ENCODE data around the gene SARDH.

Gene SARDH

DNA sequence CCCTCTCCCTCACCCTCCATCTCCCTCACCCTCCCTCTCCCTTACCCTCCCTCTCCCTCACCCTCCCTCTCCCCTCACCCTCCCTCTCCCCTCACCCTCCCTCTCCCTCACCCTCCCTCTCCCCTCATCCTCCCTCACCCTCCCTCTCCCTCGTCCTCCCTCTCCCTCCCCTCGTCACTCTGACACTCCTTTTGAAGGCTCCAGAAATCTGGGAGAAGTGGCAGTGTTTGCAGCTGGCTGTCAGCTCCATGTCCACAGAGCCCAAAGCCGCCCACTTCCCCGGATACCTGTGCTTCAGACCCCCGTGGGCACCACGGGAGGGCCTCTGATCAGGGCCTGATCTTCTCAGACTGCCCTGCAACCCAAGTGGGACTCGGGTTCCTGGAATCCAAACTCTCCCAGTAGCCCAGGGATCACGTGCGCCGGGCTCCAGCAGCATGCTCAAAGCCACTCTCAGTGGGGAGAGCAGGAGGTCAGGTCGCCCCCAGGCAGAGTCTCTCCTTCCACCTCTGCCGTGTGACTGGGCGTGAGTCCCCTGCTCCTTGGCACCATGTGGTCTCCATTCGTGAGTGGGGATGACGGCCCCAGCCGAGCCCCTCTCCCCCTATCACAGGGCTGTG is 68.9 kb downstream of the SARDH start:
- DNase-seq (ENCODE audit: low read depth), result no peak

DNA sequence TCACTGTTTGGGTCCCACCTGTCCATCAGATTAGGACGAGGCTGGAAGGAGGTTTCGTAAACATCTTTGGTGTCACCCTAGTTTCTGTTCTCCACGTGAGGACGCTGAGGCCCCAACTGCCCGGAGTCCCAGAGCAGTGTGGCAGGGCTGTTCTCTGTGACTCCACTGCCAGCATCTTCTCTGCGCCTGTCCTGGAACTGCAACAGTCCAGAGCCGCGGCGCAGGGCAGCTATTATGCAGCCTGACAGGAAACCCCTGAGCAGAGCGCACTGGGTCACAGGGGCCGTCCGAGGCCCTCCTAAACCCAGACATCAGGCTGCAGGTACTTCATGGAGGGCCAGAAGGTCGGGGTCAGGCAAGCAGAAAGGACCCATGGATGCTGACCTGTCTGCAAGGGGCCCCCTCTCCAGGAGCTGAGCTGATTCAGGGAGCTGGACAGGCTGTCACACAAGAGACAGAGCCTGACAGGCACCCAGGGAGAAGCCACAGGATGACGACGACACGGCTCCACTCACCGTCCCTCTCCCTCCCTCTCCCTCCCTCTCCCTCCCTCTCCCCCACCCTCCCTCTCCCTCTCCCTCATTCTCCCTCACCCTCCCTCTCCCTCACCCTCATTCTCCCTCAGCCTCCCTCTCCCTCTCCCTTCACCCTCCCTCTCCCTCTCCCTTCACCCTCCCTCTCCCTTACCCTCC is 70.2 kb downstream of the SARDH start:
- DNase-seq (ENCODE audit: low read depth), result no peak

DNA sequence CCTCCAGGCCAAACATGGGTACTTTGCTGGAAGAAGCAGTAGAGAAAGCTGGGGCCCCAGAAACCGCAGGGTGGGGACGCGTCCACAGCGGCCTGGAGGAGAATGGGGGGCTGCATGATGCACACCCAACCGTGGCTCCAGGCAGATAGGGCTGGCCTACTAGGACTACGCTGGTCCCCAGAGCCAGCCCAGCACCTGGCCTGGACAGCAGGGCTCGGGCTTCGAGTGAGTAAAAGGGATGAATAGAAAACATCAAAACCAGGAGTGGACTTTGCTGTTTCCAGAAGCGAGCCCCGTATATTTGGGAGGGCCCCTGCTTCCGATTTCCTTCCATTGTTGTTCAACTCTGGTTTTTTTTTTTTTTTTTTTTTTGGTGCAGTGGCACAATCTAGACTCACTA is 71.3 kb downstream of the SARDH start:
- DNase-seq (ENCODE audit: low read depth), result no peak

DNA sequence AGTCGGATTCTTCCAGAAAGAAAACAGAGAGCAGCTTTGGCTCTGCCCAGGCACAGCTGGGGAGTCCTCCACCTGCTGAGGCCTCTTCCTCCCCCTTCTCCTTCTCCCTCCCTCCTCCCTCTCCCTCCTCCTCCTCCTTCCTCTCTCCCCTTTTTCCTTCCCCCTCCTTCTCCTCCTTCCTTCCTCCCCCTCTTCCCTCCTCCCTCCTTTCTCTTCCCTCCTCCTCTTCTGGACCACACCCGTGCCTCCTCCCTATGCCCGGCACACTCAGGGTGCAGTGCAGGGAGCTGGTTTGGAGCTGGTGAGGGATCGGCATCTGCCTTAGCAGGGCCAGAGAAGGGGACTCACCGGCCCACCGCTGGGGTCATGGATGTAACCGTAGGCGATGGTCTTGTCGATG is 71.8 kb downstream of the SARDH start:
- DNase-seq (ENCODE audit: low read depth), result no peak

DNA sequence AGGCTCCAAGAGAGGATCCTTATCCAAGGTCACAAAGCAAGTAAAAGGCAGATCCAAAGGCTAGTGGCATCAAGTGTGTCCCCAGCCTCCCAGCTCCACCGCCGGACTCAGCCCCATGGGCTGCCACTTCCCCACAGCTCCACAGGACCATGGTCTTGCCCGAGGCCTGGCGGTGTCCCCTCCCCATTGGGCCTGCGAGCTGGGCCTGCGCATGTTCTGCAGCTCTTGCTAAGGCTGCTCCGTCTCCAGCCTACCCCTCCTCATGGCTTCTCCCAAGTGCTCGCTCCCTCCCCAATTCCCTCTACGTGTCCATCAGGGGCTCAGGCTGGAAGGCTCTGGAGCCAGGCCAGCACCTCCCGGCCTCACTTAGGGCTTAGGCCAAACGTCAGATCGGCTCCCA is 72.6 kb downstream of the SARDH start:
- DNase-seq (ENCODE audit: low read depth), result no peak

DNA sequence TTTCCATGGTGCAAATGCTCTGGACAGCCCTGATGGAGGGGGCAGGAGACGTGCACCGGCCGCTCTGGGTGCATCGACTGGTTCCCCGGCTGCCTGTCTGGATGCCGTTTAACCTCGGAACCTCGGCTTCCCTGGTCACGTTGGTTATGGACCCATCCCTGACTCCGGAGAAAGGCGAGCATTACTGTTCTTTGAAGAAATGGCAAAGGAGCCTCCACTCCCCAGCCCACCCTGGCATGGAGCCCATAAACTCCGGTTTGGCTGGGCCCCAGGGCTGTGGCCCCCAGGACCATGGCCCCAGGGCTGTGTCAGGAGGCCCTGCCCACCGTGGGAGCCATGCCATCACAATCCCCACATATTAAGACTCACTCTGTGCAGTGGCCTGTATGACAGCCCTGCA is 73.1 kb downstream of the SARDH start:
- no peak for DNase-seq (ENCODE audit: low read depth)

DNA sequence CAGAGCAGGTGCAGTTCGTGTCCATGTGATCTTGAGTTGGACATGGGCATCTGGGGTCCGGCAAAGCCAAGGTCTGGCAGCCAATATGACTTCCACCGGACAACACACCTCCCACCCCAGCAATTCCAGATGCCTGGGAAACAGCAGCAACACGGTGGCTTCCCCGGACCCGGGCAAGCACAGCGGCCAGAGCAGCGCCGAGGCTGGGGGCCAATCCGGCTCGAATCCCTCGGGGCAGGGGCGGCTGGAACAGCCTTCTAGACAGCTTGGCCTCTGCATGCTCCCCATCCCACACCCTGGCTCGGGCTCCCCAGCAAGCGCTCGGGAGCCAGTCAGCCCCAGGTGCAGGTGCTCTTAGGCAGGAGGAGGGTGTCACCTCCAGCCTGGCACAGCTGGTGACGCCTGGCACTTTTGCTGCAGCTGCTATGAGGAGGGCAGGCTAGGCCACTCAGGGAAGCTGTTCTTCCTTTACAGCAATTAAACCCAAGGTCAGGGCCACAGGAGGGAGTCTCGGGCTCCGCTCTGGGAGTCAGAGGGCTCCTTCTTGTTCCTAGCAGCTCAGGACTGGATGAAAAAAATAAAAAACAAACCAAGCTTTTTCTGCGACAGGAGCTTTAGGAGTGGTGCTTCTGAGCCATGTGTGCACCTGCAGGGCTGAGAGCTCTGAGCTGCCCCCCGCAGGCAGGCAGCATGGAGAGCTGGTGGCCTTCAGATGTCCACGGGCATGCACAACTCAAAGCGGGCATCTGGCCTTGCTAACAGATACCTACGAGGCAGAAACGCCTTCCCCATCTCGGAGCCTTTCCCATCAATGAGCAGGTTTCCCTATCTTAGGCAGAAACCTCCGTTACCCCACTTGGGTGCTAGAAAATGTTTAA is 73.7 kb downstream of the SARDH start:
- DNase-seq (ENCODE audit: low read depth), result no peak

DNA sequence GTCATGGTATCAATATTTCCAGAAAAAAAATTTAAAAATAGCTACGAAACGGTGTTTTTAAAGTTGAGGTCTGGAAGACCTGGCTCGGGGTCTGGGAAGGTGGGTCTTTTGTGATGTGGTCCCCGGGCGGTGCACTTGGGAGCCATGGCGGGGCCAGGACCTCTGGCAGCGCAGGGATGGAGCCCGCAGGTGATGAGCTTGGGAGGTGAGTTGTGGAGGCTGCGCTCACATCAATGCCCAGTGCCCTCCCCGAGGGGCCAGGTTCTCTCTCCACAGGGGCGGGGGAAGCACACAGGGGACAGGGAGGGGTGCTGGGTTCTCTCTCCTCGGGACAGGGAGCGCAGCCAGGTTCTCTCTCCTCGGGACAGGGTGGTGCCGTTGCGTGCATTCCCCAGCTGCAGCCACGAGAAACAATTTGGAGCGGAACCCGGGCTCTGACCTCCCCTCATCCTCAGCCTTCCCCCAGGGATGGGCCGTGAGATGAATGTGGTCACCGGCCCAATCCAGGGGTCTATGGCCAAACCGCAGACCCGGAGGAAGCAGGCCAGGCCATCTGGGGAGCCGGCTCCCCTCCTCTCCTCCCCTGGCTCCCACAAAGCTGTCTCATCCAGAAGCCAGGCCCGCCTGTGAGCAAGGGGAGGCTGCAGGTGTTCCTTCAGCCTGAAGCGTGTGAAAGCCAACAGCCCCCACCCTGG is 76.2 kb downstream of the SARDH start:
- no peak for DNase-seq (ENCODE audit: low read depth)

DNA sequence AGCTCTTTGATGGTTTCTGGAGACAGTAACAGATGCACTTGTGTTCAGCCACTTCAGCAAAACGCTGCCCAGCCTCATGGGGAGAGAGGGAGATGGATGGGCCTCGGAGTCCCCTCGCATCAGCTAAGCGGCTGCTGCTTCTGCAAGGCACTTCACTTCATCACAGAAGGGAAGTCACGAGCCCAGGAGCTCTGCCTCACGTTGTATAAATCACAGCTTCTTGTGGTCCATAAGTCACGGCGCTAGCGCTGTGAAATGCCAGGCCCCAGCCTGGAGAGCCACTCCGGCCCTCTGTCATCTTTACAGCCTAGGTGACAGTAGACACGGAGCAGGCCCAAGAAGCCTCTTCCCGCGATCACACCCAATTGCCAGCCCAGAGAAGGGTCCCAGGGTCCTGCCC is 78.6 kb downstream of the SARDH start:
- DNase-seq (ENCODE audit: low read depth), result no peak

DNA sequence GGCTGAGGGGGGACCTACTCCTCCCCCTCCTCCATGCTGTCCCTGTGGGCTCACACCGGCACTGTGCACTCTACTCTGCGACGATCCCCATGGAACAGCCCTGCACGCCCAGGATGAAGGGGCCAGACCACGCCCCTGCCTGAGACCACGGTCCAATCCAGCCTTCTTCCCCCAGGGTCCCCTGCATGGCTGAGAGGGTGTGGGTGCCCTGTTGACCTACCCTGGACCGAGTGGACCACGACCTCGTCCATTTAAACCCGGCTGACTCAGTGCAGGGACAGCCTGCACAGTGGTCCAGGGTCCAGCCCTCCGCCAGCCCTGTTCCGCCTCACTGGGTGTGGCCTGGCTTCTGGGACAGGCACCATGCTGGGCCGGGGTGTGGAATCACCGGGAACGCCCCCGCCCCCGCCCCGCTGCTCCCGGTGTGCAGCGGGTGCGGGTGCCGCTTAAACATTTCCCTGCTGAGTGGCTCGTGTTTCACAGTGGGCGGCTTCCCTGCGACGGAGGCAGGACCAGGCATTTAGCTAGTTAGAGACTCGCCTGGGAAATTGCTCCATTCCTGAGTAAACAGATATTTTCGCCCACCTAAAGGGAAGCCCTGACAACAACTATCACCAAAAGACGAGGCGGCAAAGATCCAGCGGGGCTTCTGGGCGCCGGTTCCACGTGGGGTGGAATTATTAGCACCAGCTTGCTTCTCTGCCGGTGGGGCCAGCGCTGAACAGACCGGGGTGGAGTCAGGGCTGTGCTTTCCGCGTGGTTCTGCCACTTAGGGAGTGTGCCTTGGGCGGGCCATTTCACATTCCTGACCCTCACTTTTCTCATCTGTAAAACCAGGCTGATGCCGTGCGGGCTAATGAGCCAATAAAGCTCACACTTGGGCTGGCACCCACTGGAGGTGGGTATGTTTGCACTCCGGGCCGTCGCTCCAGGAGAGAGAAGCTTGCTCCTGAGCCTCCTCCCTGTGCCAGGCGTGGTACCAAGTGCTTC is 79.4 kb downstream of the SARDH start:
- DNase-seq (ENCODE audit: low read depth), result peak; percentile 14

DNA sequence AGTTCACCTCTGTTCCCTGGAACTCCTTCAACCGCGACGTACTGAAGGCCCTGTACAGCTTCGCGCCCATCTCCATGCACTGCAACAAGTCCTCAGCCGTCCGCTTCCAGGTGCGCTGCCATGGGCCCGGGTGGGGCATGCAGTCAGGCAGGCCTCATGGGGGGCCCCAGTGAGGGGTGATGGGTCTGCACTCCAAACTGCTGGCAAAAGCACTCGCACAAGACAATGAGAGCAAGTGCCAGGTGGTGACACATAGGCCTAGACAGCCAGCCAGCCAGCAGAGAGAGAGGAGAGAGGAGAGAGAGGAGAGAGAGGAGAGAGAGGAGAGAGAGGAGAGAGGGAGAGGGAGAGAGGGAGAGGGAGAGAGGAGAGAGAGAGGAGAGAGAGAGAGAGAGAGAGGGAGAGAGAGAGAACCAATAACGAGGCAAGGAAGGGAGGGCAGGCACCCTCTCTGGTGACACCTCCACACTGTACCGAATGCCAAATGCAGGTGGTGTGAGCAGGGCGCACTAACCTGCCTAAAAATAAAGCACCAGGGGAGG is 81.0 kb downstream of the SARDH start:
- DNase-seq (ENCODE audit: low read depth), result no peak

DNA sequence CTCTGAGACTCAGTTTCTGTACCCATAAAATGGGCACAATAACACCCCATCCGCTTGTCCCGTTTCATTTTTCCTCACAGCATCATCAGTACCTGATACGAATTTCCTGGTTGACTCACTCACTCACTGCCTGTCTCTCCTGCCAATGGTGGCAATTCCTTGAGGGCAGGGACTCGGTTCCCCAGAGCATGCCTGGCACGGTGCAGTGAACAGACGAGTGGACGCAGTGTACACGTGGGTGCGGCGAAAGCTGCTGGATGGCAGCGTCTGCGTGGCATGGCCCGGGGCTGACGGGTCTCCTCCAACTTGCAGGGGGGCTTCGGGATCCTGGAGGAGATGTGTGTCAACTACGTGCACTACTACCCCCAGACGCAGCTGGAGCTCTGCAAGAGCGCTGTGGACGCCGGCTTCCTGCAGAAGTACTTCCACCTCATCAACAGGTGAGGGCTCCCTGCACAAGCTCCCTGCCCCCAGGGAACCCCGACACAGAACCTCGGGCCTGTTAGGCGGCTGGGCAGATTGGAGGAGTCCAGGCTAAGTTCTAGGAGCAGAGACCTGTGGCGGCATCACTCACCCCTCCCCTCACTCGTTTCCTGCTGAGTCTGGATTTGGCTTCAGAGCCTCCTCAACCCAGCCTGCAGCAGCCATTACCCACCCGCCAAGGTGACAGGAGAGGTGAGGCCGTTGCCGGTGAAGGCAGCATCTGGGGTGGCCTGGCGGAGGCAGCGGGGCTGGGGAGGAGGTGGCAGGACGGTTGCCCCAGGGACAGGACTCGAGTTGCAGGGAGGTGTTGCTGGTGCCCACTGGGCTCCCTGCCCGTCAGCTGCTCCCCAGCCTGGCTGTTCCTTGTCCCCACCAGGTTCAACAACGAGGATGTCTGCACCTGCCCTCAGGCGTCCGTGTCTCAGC is 81.7 kb downstream of the SARDH start:
- peak; percentile 34 for DNase-seq (ENCODE audit: low read depth)

DNA sequence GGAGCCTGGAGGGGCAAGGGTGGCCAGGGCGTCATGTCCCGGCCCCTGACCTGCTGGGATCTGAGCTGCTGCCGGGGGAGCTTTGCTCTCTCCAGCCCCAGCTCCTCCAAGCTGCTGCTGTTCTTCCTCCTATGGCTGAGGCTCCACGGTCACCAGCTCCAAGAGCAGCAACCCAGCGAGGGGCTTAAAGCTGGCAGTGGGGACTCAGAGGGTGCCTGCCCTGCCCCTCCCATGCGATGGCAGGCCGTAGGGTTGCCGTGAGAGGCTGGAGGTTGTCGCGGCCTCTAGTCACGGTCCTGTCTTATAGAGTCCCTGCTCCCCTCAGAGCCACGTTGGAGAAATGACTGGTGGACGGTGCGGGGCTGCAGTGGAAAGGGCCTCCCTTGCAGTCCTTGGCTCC is 82.5 kb downstream of the SARDH start:
- no peak for DNase-seq (ENCODE audit: low read depth)

DNA sequence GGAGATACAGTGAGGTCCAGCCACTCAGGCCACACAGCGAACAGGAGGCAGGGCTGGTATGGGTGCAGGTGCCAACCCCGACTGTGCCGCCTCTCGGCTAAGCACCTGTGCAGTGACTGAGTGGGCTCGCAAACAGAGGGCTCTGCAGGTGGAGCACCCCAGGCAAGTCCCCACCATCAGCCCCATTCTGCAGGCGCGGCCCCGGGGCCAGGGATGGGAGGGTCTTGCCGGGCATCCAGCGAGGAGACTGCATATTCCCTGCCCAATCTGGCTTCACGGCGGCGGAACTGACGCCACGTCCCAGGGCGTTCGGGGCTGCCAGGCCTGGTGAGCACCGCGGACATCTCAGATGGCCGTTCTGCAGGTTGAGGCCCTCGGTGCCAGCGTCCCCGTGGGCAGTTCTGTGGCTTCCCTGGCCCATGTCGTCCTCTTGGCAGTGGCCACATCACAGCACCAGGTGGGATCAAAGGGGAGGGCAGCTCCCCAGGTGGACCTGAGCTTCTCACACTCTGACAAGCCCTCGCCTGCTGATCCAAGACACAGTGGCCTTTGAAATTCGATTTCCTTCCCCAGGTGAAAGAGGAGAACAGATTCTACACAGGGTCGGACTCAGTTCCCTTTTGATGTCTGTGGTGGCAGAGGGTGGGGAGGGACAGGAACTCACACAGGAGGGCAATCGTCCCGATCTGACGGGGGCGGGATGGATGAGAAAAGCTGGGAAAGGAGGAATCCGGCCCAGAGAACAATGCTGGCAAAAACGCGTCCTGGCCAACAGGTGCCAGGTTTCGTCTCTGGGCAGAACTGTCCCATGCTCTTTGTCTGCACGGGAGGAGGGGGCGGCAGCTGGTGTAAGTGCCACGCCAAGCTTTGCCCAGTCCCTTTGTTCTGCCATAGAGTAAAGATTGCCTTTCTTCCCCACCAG is 83.2 kb downstream of the SARDH start:
- DNase-seq (ENCODE audit: low read depth), result no peak

DNA sequence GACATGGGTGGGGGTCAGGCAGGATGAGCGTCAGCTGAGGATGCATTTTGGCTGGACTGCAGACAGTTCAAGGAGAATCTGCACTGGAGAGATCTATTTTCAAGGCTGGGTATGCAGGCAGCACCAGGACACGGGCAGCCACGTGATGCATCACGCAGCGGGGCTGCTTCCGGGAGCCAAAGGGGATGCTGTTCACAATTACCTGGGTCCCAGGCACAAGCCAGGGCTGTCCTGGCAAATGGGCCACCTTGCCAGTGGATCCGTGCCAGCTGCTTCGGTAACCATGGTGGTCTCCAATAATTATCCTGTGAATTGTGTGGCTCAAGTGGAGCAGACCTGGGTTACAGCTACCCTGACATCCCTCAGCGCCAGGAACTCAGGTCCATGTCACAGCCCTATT is 84.5 kb downstream of the SARDH start:
- DNase-seq (ENCODE audit: low read depth), result no peak

DNA sequence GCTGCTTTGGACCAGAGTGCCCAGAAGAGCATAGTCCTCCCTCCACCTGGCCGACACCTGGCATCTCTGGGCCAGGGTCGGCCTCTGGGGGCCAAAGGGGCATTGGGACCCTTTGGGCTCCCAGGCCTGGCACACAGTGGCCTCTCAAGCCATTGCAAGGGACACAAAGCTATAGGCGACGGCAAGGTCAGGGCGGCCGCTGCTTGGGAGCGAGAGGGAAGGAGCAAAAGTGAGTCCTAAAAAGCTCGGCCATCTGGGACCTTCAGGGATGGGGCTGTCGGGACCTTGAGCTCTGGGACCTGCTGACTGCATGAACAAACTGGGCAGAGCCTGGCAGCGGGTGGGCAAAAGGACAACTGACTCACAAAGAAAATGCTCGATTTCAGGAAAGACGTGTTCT is 88.1 kb downstream of the SARDH start:
- no peak for DNase-seq (ENCODE audit: low read depth)

DNA sequence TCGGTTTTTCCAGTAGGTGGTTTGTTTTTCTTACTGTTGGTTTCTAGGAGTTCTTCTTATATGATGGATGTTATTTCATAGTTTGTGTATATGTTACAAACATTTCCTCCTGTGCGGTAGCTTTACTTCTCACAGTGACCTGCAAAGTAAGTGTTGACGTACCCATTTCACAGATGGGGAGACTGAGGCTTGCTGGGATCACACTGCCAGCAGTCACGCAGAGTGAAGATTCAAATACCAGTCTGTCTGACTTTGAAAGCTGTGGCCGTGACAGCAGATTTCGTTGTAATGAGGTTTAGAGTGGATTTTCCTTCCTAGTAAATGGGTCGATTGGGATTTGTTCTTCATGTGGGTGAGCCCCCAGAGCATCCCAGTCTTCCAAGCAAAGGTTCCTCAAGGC is 89.0 kb downstream of the SARDH start:
- DNase-seq (ENCODE audit: low read depth), result no peak

DNA sequence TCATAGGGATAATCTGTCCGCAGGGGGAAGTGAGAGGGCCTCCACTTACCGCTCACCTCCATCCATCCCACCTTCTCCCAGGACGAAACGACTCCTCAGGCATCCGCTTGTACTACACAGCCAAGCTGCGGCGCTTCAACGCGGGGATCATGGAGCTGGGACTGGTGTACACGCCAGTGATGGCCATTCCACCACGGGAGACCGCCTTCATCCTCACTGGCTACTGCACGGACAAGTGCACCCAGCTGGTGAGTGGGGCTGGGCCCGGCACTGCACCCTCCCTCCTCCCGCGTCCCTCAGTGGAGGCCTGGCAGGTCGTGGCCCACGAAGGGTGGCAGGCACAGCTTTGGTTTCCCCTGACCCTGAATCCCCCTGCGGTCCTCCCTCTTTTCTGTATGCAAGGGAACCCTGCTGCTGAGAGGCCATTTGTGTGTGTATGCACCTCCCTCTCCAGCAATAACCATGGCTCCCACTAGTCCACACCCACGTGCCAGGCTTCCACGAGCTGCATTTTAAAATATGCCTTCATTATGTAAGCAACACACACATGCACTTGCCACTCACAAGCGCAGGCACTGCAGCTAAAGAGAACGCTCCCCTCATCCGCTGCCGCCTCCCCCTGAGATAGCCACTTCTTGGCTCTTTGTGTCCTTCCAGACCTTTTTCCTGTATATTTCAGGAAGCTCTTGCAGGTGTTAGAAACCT is 90.2 kb downstream of the SARDH start:
- DNase-seq (ENCODE audit: low read depth), result no peak

Measured in stimulated activated CD4-positive, alpha-beta T cell treated with anti-CD3 and anti-CD28 coated beads, Interleukin-2, amount 100 ng/mL, for 4 hours (primary cell).